Neural cell (in vitro differentiated cells): ENCODE results near the gene LRRC8C. TPM values are rescaled to one million over a fixed set of nuclear protein-coding genes. Genes with fewer than 3 reads are reported as not detected.

Experiments used
- H2AFZ ChIP-seq: fragments of 200-600, 300-800 bp; sonication (generic), shearing (Covaris generic); 2 replicates; pipeline ENCODE4 v1.6.0; 2014; ENCODE audit warnings: low read depth, mild to moderate bottlenecking, antibody characterized with exemption, low read length, moderate library complexity
- H3F3A ChIP-seq: fragments of 200-600 bp; shearing (Covaris generic); 2 replicates; pipeline ENCODE4 v1.6.1; 2016; ENCODE audit warnings: mild to moderate bottlenecking, moderate library complexity, mixed read lengths, antibody characterized with exemption, low read length; ENCODE audit not compliant: insufficient read depth, poor library complexity, severe bottlenecking
- H3K27ac ChIP-seq: fragments of 200-600, 300-800 bp; sonication (generic), shearing (Covaris generic); 2 replicates; pipeline ENCODE4 v1.5.1; 2014; ENCODE audit warnings: mild to moderate bottlenecking, low read length, moderate library complexity
- H3K27me3 ChIP-seq: fragments of 300-800, 200-600 bp; sonication (generic), shearing (Covaris generic); 2 replicates; pipeline ENCODE4 v1.6.0; 2014; ENCODE audit warnings: mild to moderate bottlenecking, low read depth, low read length, moderate library complexity; ENCODE audit not compliant: insufficient read depth
- H3K36me3 ChIP-seq: fragments of 300-800, 200-600 bp; sonication (generic), shearing (Covaris generic); 2 replicates; pipeline ENCODE4 v1.5.1; 2014; ENCODE audit warnings: mild to moderate bottlenecking, antibody characterized with exemption, low read length, moderate library complexity; ENCODE audit not compliant: insufficient read depth
- H3K4me2 ChIP-seq: fragments of 300-800, 200-600 bp; sonication (generic), shearing (Covaris generic); 2 replicates; pipeline ENCODE4 v1.6.0; 2014; ENCODE audit warnings: mild to moderate bottlenecking, low read length
- H3K4me3 ChIP-seq: fragments of 300-800, 200-600 bp; sonication (generic), shearing (Covaris generic); 2 replicates; pipeline ENCODE4 v1.5.1; 2014; ENCODE audit warnings: mild to moderate bottlenecking, low read length, moderate library complexity
- H3K79me2 ChIP-seq: fragments of 200-600 bp; shearing (Covaris generic); replicated peaks from 2 replicates; pipeline ENCODE4 v1.6.0; 2014; ENCODE audit warnings: mild to moderate bottlenecking, low read length, moderate library complexity; ENCODE audit not compliant: insufficient read depth
- H3K9ac ChIP-seq: fragments of 300-800, 200-600 bp; sonication (generic), shearing (Covaris generic); 2 replicates; pipeline ENCODE4 v1.6.1; 2016; ENCODE audit warnings: mild to moderate bottlenecking, low read length, mixed read lengths
- H3K9me2 ChIP-seq: fragments of 200-600 bp; shearing (Covaris generic); 2 replicates; pipeline ENCODE4 v1.6.1; 2016; ENCODE audit warnings: mild to moderate bottlenecking, low read length, mixed read lengths; ENCODE audit not compliant: insufficient read depth
- H3K9me3 ChIP-seq: fragments of 200-600, 300-800 bp; sonication (generic), shearing (Covaris generic); 2 replicates; pipeline ENCODE4 v1.6.1; 2016; ENCODE audit warnings: mild to moderate bottlenecking, mixed run types, low read length, moderate library complexity, mixed read lengths
- H4K20me1 ChIP-seq: fragments of 200-600 bp; shearing (Covaris generic); 2 replicates; pipeline ENCODE4 v1.6.1; 2016; ENCODE audit warnings: mild to moderate bottlenecking, mixed run types; ENCODE audit not compliant: insufficient read depth
- EP300 ChIP-seq: fragments of 450-650 bp; conservative IDR thresholded peaks from 2 replicates; pipeline ENCODE4 v1.6.1; 2014; ENCODE audit warnings: antibody characterized with exemption, mild to moderate bottlenecking, moderate library complexity; ENCODE audit not compliant: poor library complexity, severe bottlenecking
- EZH2 ChIP-seq: fragments of 200-600, 300-800 bp; shearing (Covaris generic), sonication (generic); IDR thresholded peaks from 2 replicates; pipeline ENCODE4 v1.6.1; 2014; ENCODE audit warnings: antibody characterized with exemption, low read length, borderline replicate concordance, mild to moderate bottlenecking; ENCODE audit not compliant: insufficient read depth, poor library complexity, severe bottlenecking
- MXI1 ChIP-seq: fragments of 450-650 bp; conservative IDR thresholded peaks from 2 replicates; pipeline ENCODE4 v1.6.1; 2014; ENCODE audit warnings: antibody characterized with exemption, mild to moderate bottlenecking; ENCODE audit not compliant: poor library complexity, severe bottlenecking
- POLR2AphosphoS5 ChIP-seq: IDR thresholded peaks from 2 replicates; pipeline ENCODE4 v1.6.1; 2012
- RAD21 ChIP-seq: fragments of 450-650 bp; conservative IDR thresholded peaks from 2 replicates; pipeline ENCODE4 v1.6.1; 2014; ENCODE audit warnings: antibody characterized with exemption, mild to moderate bottlenecking, moderate library complexity
- SMC3 ChIP-seq: fragments of 450-650 bp; conservative IDR thresholded peaks from 2 replicates; pipeline ENCODE4 v1.6.1; 2014; ENCODE audit warnings: antibody characterized with exemption, mild to moderate bottlenecking, moderate library complexity; ENCODE audit not compliant: poor library complexity
- TAF1 ChIP-seq: IDR thresholded peaks from 2 replicates; pipeline ENCODE4 v1.6.1; 2012; ENCODE audit warnings: low read depth
- polyA plus RNA-seq: library from polyadenylated mRNA; depleted of rRNA; stranded (reverse); fragments of >200 nt; gene quantifications from 2 replicates; pipeline ENCODE4 v1.2.3, GENCODE V29; 2014
- TF ChIP-seq, protein P1 (sequence below): fragments of 450-650 bp; IDR thresholded peaks from 2 replicates; pipeline ENCODE4 v1.5.1; 2014; ENCODE audit warnings: antibody characterized with exemption, mild to moderate bottlenecking, moderate library complexity; ENCODE audit not compliant: poor library complexity, severe bottlenecking
- TF ChIP-seq, protein P2 (sequence below): IDR thresholded peaks from 2 replicates; pipeline ENCODE4 v1.6.1; 2012; ENCODE audit warnings: borderline replicate concordance

Gene LRRC8C
- polyA plus RNA-seq, 1 donor from 2014 or later, result 0.78 TPM

DNA sequence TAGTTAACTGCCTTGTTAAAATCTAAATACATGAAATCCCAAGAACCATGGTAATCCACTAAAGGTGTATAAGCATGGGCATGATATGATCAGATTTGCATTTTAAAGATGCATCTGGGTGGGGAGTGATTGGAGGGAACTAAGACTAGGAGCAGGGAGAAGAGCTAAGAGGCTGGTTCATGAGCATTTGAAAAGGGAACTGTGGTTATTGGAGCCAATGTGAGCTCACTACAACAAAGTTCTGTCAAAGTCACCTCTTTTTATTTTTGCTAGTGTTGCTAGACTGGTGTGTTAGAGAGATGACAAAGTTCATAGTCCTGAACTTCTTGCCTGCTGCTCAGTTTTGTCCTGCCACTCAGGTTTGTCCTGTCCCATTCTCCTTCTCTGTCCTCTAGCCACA lies 120.8 kb downstream of the LRRC8C start:
- no peak for TF ChIP-seq TAF1
- TF ChIP-seq RAD21, result no peak
- TF ChIP-seq EP300, result no peak
- TF ChIP-seq, protein P1, sequence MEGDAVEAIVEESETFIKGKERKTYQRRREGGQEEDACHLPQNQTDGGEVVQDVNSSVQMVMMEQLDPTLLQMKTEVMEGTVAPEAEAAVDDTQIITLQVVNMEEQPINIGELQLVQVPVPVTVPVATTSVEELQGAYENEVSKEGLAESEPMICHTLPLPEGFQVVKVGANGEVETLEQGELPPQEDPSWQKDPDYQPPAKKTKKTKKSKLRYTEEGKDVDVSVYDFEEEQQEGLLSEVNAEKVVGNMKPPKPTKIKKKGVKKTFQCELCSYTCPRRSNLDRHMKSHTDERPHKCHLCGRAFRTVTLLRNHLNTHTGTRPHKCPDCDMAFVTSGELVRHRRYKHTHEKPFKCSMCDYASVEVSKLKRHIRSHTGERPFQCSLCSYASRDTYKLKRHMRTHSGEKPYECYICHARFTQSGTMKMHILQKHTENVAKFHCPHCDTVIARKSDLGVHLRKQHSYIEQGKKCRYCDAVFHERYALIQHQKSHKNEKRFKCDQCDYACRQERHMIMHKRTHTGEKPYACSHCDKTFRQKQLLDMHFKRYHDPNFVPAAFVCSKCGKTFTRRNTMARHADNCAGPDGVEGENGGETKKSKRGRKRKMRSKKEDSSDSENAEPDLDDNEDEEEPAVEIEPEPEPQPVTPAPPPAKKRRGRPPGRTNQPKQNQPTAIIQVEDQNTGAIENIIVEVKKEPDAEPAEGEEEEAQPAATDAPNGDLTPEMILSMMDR, result no peak
- TF ChIP-seq MXI1, result no peak
- TF ChIP-seq SMC3, result no peak
- TF ChIP-seq, protein P2, sequence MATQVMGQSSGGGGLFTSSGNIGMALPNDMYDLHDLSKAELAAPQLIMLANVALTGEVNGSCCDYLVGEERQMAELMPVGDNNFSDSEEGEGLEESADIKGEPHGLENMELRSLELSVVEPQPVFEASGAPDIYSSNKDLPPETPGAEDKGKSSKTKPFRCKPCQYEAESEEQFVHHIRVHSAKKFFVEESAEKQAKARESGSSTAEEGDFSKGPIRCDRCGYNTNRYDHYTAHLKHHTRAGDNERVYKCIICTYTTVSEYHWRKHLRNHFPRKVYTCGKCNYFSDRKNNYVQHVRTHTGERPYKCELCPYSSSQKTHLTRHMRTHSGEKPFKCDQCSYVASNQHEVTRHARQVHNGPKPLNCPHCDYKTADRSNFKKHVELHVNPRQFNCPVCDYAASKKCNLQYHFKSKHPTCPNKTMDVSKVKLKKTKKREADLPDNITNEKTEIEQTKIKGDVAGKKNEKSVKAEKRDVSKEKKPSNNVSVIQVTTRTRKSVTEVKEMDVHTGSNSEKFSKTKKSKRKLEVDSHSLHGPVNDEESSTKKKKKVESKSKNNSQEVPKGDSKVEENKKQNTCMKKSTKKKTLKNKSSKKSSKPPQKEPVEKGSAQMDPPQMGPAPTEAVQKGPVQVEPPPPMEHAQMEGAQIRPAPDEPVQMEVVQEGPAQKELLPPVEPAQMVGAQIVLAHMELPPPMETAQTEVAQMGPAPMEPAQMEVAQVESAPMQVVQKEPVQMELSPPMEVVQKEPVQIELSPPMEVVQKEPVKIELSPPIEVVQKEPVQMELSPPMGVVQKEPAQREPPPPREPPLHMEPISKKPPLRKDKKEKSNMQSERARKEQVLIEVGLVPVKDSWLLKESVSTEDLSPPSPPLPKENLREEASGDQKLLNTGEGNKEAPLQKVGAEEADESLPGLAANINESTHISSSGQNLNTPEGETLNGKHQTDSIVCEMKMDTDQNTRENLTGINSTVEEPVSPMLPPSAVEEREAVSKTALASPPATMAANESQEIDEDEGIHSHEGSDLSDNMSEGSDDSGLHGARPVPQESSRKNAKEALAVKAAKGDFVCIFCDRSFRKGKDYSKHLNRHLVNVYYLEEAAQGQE, result no peak
- TF ChIP-seq EZH2, result no peak
- TF ChIP-seq POLR2AphosphoS5, result no peak

GRCh38 chr1:89754518-89754917 lies 121.6 kb downstream of the LRRC8C start:
- Histone ChIP-seq H3K4me2 (no peak overlapping the region), H3K4me3 (no peak overlapping the region), H3K36me3 (no peaks in the 10 kb centered on the region), H3K9ac (no peak overlapping the region), H3K27me3 (no peaks in the 10 kb centered on the region), H3K9me2 (no peaks in the 10 kb centered on the region), H3K79me2 (no peaks in the 10 kb centered on the region), H3K27ac (no peak overlapping the region), H3K9me3 (no peaks in the 10 kb centered on the region), H2AFZ (no peak overlapping the region), H4K20me1 (no peaks in the 10 kb centered on the region), H3F3A (no peaks in the 10 kb centered on the region)
- TF ChIP-seq EP300, result no peak
- TF ChIP-seq RAD21, result no peak
- TF ChIP-seq SMC3, result no peak
- TF ChIP-seq EZH2, result no peak
- no peak for TF ChIP-seq MXI1

More for the DNA sequence above, 120.8 kb downstream of the LRRC8C start:
- no peaks in the 10 kb centered on the region for H3K79me2 ChIP-seq
- H2AFZ ChIP-seq, result no peak overlapping the region
- H3K27me3 ChIP-seq, result no peaks in the 10 kb centered on the region
- H3K4me2 ChIP-seq, result no peak overlapping the region
- H3K9me2 ChIP-seq, result no peaks in the 10 kb centered on the region
- no peak overlapping the region for H3K27ac ChIP-seq
- no peaks in the 10 kb centered on the region for H4K20me1 ChIP-seq
- no peaks in the 10 kb centered on the region for H3K9me3 ChIP-seq
- H3K9ac ChIP-seq, result no peak overlapping the region
- no peak overlapping the region for H3K4me3 ChIP-seq
- no peaks in the 10 kb centered on the region for H3K36me3 ChIP-seq
- no peaks in the 10 kb centered on the region for H3F3A ChIP-seq

DNA sequence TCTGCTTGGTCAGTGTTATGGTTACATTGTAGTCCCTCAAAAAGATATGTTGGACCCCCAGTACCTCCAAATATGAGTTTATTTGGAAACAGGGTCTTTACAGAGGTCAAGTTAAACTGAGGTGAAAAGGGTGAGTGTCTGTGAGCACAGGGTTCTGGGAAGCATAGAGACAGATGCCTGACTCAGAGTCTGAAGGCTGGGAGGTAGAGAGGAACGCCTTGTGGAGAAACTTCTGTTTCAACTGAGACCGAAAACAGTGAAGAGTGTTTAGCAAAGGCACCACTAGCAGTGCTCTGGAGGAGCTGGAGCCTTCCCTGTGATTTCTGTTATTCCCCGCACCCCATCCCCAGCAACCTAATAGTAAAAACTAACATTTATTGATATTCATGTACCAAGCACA lies 122.7 kb downstream of the LRRC8C start:
- Histone ChIP-seq H3K9me3 (no peaks in the 10 kb centered on the region), H3K79me2 (no peaks in the 10 kb centered on the region), H3K4me2 (no peak overlapping the region), H3F3A (no peaks in the 10 kb centered on the region), H3K27ac (no peak overlapping the region), H4K20me1 (no peaks in the 10 kb centered on the region), H3K9me2 (no peaks in the 10 kb centered on the region), H3K4me3 (no peak overlapping the region), H3K9ac (no peak overlapping the region), H3K27me3 (no peaks in the 10 kb centered on the region), H3K36me3 (no peaks in the 10 kb centered on the region), H2AFZ (no peak overlapping the region)
- no peak for TF ChIP-seq EZH2
- TF ChIP-seq, protein P1, result no peak
- TF ChIP-seq SMC3, result no peak
- TF ChIP-seq MXI1, result no peak
- TF ChIP-seq EP300, result no peak
- no peak for TF ChIP-seq TAF1
- TF ChIP-seq, protein P2, result no peak
- no peak for TF ChIP-seq POLR2AphosphoS5
- TF ChIP-seq RAD21, result no peak
